Pancreas (tissue), 10 donors: Measurements from ENCODE around the gene EPC1. TPM values are rescaled to one million over a fixed set of nuclear protein-coding genes. Genes with fewer than 3 reads are reported as not detected.

Experiments
- ATAC-seq, 4 donors: fragments of 200-7000 bp; cut with Tn5 transposase; one replicate each; pipeline versions ENCODE4 v1.8.0 to v1.9.1; 2020; ENCODE audit warnings: mild to moderate bottlenecking in 4 of 4, moderate library complexity in 4 of 4
- DNase-seq, 6 donors: peaks; one replicate each; pipeline ENCODE4 v3.0.0-alpha.2; 2020
- FAIRE-seq: peaks from 2 replicates; lab custom pipeline; 2012; peaks lifted over from hg19 to GRCh38; lab: Jason Lieb, UNC
- H3K27ac ChIP-seq, 4 donors: fragments of 200-600 bp; sonication (generic); 1 replicate in 3 of 4; 2 replicates in 1 of 4; pipeline versions ENCODE4 v1.5.0 to v1.8.0; 2020
- H3K27me3 ChIP-seq, 4 donors: fragments of 200-600 bp; one replicate each; pipeline ENCODE4 v1.8.0; 2021
- H3K36me3 ChIP-seq, 3 donors: fragments of 200-600 bp; sonication (generic) in 1 of 3; one replicate each; pipeline versions ENCODE4 v1.5.0 to v1.8.0; 2020 to 2021
- H3K4me1 ChIP-seq, 3 donors: fragments of 200-600 bp; one replicate each; pipeline ENCODE4 v1.8.0; 2021
- H3K4me3 ChIP-seq, 4 donors: fragments of 200-600 bp; sonication (generic) in 2 of 4; one replicate each; pipeline versions ENCODE4 v1.5.0 to v1.8.0; 2020 to 2021
- H3K9me3 ChIP-seq, 4 donors: fragments of 200-600 bp; one replicate each; pipeline ENCODE4 v1.8.0; 2021
- WGBS, 2 donors: extraction: QIAGEN DNeasy Blood & Tissue Kit; methylation state at CpG; one replicate each; pipeline ENCODE4 v1.1.7; 2013; 5-methylcytosine and 5-hydroxymethylcytosine counted together
- intact Hi-C, 3 donors: fragments of 100-400 bp; cut with DNase I; formaldehyde crosslinking; loops; one replicate each; pipeline versions ENCODE4 v1.11.1 to v1.14.2; 2022
- polyA plus RNA-seq, 2 donors: library from polyadenylated mRNA; stranded (reverse); fragments of 200-250 nt; gene quantifications; one replicate each; pipeline ENCODE4 v1.2.3, GENCODE V29; 2013
- total RNA-seq, 6 donors: library from RNA; stranded (reverse); fragmentation: NEBNext Ultra II Directional in 4 of 6; extraction: Animal tissue kit (Norgen Biotek cat#: 25700) in 4 of 6; gene quantifications; one replicate each; pipeline versions ENCODE4 v1.2.1 to v1.2.4, GENCODE V29; 2021 to 2023
- TF ChIP-seq, protein P1 (sequence below), 4 donors: fragments of 200-600 bp; sonication (generic) in 3 of 4; IDR thresholded peaks; one replicate each; pipeline versions ENCODE4 v1.5.0 to v1.8.0; 2021; ENCODE audit warnings: antibody characterized with exemption in 4 of 4
- donor health status: healthy with polysubstance abuse.
- donor health status: DM: no; HTN: no; CAD: no; lungs with moderate emphysema.
- donor health status: DM: no; HTN: no; CAD: no.
- donor health status: control.
- donor health status: control.
- donor health status: Bipolar disorder and iron deficiency.
- donor health status: DM: yes; HTN: yes; CAD: no.
- donor health status: DM: no; HTN: no; CAD: no.
- donor health status: DM: no; HTN: no; CAD: no.
- donor health status: DM: yes; HTN: yes; CAD: no.

The EPC1 gene
- total and polyA plus RNA-seq, 8 donors, result 11.3 to 21.8 (median 16.4) TPM

GRCh38 chr10:32376771-32377170 lies 29.8 kb upstream of the EPC1 start:
- no peaks in the 10 kb centered on the region for H3K36me3 ChIP-seq
- 2 to 3% methylated on average over 3 of the region's 3 CpGs for WGBS, 2 donors
- peak overlapping the region in 2 of 4 donors; percentile 94 to 95 for H3K27ac ChIP-seq
- no peak for FAIRE-seq
- H3K27me3 ChIP-seq, result no peaks in the 10 kb centered on the region
- DNase-seq, result no peak
- TF ChIP-seq, protein P1, sequence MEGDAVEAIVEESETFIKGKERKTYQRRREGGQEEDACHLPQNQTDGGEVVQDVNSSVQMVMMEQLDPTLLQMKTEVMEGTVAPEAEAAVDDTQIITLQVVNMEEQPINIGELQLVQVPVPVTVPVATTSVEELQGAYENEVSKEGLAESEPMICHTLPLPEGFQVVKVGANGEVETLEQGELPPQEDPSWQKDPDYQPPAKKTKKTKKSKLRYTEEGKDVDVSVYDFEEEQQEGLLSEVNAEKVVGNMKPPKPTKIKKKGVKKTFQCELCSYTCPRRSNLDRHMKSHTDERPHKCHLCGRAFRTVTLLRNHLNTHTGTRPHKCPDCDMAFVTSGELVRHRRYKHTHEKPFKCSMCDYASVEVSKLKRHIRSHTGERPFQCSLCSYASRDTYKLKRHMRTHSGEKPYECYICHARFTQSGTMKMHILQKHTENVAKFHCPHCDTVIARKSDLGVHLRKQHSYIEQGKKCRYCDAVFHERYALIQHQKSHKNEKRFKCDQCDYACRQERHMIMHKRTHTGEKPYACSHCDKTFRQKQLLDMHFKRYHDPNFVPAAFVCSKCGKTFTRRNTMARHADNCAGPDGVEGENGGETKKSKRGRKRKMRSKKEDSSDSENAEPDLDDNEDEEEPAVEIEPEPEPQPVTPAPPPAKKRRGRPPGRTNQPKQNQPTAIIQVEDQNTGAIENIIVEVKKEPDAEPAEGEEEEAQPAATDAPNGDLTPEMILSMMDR (IDR thresholded peaks at IDR 0.05), result no peak
- peaks cover 5 to 32% (median 15%) of the 10 kb centered on the region in 3 donors for H3K4me1 ChIP-seq
- intact Hi-C loops, result loop anchor here in 1 of 3 donors (5.0 kb wide), 1 partner anchor 71 kb away; the partner anchor contains the start of gene CCDC7
- no peaks in the 10 kb centered on the region for H3K9me3 ChIP-seq
- H3K4me3 ChIP-seq, result peak overlapping the region; percentile 26 to 62 (median 48)
- no peak for ATAC-seq

- ATAC-seq, result no peak
- H3K4me1 ChIP-seq, result peaks cover 5 to 32% (median 15%) of the 10 kb centered on the region in 3 donors
- no peak overlapping the region for H3K27ac ChIP-seq
- intact Hi-C loops, result loop anchor here in 1 of 3 donors (5.0 kb wide), 1 partner anchor 71 kb away; the partner anchor contains the start of gene CCDC7
- H3K9me3 ChIP-seq, result no peaks in the 10 kb centered on the region
- DNase-seq, result no peak
- WGBS, 2 donors, result 26 to 34% methylated on average over 1 of the region's 1 CpG
- no peak for FAIRE-seq
- TF ChIP-seq, protein P1 (IDR thresholded peaks at IDR 0.05), result no peak
- H3K27me3 ChIP-seq, result no peaks in the 10 kb centered on the region
- no peaks in the 10 kb centered on the region for H3K36me3 ChIP-seq
- H3K4me3 ChIP-seq, result peak overlapping the region in 3 of 4 donors; percentile 26 to 62 (median 55)
Observed at GRCh38 chr10:32376097-32376496, 29.1 kb upstream of the EPC1 start.

GRCh38 chr10:32375631-32376030 lies 28.7 kb upstream of the EPC1 start:
- Histone ChIP-seq H3K27me3 (no peaks in the 10 kb centered on the region), H3K36me3 (no peaks in the 10 kb centered on the region), H3K27ac (no peak overlapping the region), H3K4me3 (peak overlapping the region in 3 of 4 donors; percentile 26 to 62 (median 55)), H3K4me1 (peaks cover 5 to 32% (median 15%) of the 10 kb centered on the region in 3 donors), H3K9me3 (no peaks in the 10 kb centered on the region)
- TF ChIP-seq, protein P1 (IDR thresholded peaks at IDR 0.05), result no peak
- intact Hi-C loops, result loop anchor here in 1 of 3 donors (5.0 kb wide), 1 partner anchor 72 kb away; the partner anchor contains the start of gene CCDC7
- DNase-seq (no peak), FAIRE-seq (peak; percentile 86), ATAC-seq (no peak)

- H3K4me1 ChIP-seq, result peaks cover 5 to 33% (median 15%) of the 10 kb centered on the region in 3 donors
- no peak overlapping the region for H3K4me3 ChIP-seq
- WGBS, 2 donors, result 11 to 18% methylated on average over 1 of the region's 1 CpG
- TF ChIP-seq, protein P1 (IDR thresholded peaks at IDR 0.05), result no peak
- no peaks in the 10 kb centered on the region for H3K9me3 ChIP-seq
- no peaks in the 10 kb centered on the region for H3K27me3 ChIP-seq
- no peaks in the 10 kb centered on the region for H3K36me3 ChIP-seq
- FAIRE-seq (peak; percentile 26), DNase-seq (no peak), ATAC-seq (no peak)
- H3K27ac ChIP-seq, result no peak overlapping the region
- intact Hi-C loops, result loop anchor here in 1 of 3 donors (5.0 kb wide), 1 partner anchor 73 kb away; the partner anchor contains the start of gene CCDC7
Observed at GRCh38 chr10:32374605-32375004, 27.6 kb upstream of the EPC1 start.

GRCh38 chr10:32373496-32373895 lies 26.5 kb upstream of the EPC1 start:
- FAIRE-seq, result no peak
- H3K27me3 ChIP-seq, result no peaks in the 10 kb centered on the region
- intact Hi-C loops, result no loop called here
- WGBS, 2 donors, result 94 to 96% methylated on average over 2 of the region's 2 CpGs
- TF ChIP-seq, protein P1 (IDR thresholded peaks at IDR 0.05), result no peak
- no peak for DNase-seq
- no peak overlapping the region for H3K27ac ChIP-seq
- ATAC-seq, result no peak
- H3K36me3 ChIP-seq, result no peaks in the 10 kb centered on the region
- H3K4me3 ChIP-seq, result no peak overlapping the region
- no peaks in the 10 kb centered on the region for H3K9me3 ChIP-seq
- H3K4me1 ChIP-seq, result peaks cover 7 to 35% (median 15%) of the 10 kb centered on the region in 3 donors
